Astrocyte of the cerebellum (primary cell): ENCODE results near the gene SEMA4D.

Experiments used
- DNase-seq: peaks from one replicate; pipeline ENCODE4 v3.0.0-alpha.2; 2011; ENCODE audit warnings: low read depth
- H3K4me3 ChIP-seq: 2 replicates; pipeline ENCODE4 v1.5.1; 2011; ENCODE audit warnings: mild to moderate bottlenecking, low read depth, low read length, moderate library complexity
- in situ Hi-C: cut with HindIII; loops from 2 replicates; pipeline ENCODE4 v1.10.0; 2017; ENCODE audit warnings: low sequenced_read_pairs
- TF ChIP-seq, protein P1 (sequence below): IDR thresholded peaks from 2 replicates; pipeline ENCODE4 v1.5.1; 2012; ENCODE audit warnings: low read length, low read depth, moderate library complexity, mild to moderate bottlenecking; ENCODE audit errors: missing control alignments

Gene SEMA4D

GRCh38 chr9:89488131-89488530, 9.8 kb downstream of the SEMA4D start:
- in situ Hi-C loops = no loop called here
- DNase-seq = no peak
- TF ChIP-seq, protein P1, sequence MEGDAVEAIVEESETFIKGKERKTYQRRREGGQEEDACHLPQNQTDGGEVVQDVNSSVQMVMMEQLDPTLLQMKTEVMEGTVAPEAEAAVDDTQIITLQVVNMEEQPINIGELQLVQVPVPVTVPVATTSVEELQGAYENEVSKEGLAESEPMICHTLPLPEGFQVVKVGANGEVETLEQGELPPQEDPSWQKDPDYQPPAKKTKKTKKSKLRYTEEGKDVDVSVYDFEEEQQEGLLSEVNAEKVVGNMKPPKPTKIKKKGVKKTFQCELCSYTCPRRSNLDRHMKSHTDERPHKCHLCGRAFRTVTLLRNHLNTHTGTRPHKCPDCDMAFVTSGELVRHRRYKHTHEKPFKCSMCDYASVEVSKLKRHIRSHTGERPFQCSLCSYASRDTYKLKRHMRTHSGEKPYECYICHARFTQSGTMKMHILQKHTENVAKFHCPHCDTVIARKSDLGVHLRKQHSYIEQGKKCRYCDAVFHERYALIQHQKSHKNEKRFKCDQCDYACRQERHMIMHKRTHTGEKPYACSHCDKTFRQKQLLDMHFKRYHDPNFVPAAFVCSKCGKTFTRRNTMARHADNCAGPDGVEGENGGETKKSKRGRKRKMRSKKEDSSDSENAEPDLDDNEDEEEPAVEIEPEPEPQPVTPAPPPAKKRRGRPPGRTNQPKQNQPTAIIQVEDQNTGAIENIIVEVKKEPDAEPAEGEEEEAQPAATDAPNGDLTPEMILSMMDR = no peak
- H3K4me3 ChIP-seq = no peak overlapping the region

GRCh38 chr9:89486681-89487080, 11.2 kb downstream of the SEMA4D start:
- TF ChIP-seq, protein P1 = no peak
- H3K4me3 ChIP-seq = no peak overlapping the region
- in situ Hi-C loops = no loop called here
- no peak for DNase-seq

- no peak for DNase-seq
Measured at GRCh38 chr9:89484475-89485404, 13.2 kb downstream of the SEMA4D start.

GRCh38 chr9:89483592-89484474, 14.1 kb downstream of the SEMA4D start:
- H3K4me3 ChIP-seq = no peak overlapping the region
- in situ Hi-C loops = no loop called here
- TF ChIP-seq, protein P1 = no peak
- no peak for DNase-seq

More at GRCh38 chr9:89484475-89485404, 13.2 kb downstream of the SEMA4D start:
- in situ Hi-C loops = no loop called here
- H3K4me3 ChIP-seq = no peak overlapping the region
- TF ChIP-seq, protein P1 = no peak

DNA sequence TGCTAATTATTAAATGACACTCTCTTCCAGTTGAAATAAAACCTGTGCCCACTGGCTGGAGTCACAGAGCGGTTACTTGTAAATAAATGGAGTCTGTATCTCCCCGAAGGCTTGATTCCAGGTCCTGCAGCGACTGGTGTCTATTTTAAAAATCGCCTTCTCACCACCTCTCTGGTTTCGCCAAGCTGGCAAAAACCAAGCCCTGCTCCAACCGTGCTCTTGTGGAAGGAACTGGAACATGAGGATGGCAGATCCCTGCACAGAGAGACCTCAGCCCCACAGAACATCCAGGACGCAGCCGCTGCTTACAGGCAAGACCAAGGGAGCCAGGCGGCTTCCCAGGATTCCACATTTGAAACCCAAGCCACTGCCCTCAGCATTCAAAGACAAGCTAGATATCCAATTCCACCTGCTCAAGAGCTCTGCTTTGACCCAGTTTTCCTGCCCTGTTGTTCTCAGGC, 15.0 kb downstream of the SEMA4D start:
- in situ Hi-C loops = no loop called here

More for the DNA sequence above, 15.0 kb downstream of the SEMA4D start:
- no peak overlapping the region for H3K4me3 ChIP-seq
- TF ChIP-seq, protein P1 = no peak
- DNase-seq = no peak
